Amniotic stem cell (primary cell): ENCODE results near the gene POLR2J.
"Not testable (repeated sequence)": the region's sequence is repeated elsewhere in the genome, so short reads cannot be mapped to it uniquely, and the experiment has no call there.

Source experiments
- DNase-seq: peaks from one replicate; lab custom pipeline; 2025; lab: John Stamatoyannopoulos, UW

POLR2J gene

GRCh38 chr7:102466097-102466496 lies 12.6 kb downstream of the POLR2J start:
- DNase-seq: no peak

DNA sequence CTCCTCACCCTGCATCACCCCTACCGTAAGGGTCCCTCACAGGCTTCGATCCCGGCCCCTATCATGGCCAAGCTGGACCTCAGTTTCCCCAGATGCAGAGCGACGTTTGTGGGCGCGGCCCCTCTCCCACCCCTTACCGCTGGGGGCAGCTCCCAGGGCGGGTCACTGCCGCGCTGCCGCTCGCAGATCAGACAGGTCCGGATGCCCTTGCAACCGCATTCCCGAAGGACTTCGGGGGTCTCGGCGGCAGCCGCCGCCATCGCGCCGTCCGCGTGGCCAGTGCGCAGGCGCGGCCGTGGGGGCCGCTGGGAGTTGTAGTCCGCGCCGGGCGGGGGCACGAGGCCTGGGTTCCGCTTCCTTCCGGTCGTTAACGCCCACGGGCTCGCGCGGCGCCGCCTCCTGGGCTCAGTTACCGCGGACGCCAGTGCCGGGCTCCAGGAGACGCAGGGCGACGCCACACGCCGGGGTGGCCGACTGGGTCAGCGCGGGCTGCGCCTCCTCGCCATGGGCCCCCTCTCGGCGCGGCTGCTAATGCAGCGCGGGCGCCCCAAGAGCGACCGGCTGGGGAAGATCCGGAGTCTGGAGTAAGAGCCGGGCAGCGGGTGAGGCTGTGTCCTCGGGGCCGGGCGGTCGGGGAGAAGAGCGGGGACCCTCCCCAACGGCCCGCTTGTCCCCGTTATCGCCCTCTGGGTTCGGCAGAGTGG lies 14.0 kb downstream of the POLR2J start, which contains the start of the genes ALKBH4 and LRWD1:
Gene ALKBH4, minus strand, starts transcription at position 287 of the 704 bp plus-strand sequence. Its CDS starts 27 bp downstream, at position 260.
Gene LRWD1, plus strand, starts transcription at position 408 of the 704 bp plus-strand sequence. Its CDS starts 97 bp downstream, at position 505.
- DNase-seq: peak; percentile 78

- no peak for DNase-seq
Observed at GRCh38 chr7:102463841-102464576, 14.7 kb downstream of the POLR2J start.

DNA sequence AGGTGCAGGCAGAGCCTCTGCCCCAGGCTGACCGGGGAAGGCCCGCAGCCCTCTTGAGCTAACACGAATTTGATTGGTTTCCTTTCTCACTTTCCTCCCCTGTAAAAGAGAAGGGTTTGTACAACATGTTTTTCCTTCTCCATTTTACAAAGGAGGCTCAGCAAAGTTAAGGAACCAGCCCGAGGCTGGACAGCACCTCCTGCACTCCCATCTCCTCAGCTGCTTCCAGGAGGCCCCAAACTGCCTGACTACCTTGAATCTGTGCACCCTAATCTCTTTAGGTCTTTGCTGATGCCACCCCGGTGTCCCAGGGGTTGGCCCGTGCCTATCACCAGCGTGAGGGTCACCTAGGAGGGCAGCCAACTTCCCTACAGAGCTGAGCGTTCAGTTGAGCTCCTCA lies 18.3 kb downstream of the POLR2J start:
- DNase-seq: no peak

- DNase-seq: no peak
Observed at GRCh38 chr7:102459221-102459844, 19.4 kb downstream of the POLR2J start.

- DNase-seq: no peak
Observed at GRCh38 chr7:102457352-102457924, 21.3 kb downstream of the POLR2J start.

DNA sequence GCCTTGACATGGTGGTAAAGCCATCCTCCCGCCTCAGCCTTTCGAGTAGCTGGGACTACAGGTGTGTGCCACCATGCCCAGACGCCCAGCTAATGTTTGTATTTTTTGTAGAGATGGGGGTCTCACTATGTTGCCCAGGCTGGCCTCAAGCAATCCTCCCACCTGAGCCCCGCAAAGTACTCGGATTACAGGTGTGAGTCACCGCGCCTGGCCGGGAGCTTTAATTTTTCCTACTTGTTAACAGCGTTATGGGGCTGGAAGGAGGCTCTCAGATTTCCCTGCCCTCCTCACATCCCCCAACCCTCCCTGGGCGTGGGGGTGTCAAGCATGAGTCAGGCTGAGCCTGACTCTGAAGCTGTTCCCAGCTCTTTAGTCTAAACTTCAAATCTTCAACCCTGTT lies 22.4 kb downstream of the POLR2J start:
- no peak for DNase-seq

- DNase-seq: no peak
Observed at GRCh38 chr7:102455596-102455995, 23.1 kb downstream of the POLR2J start.

- not testable (repeated sequence) for DNase-seq
Observed at GRCh38 chr7:102454932-102455331, 23.8 kb downstream of the POLR2J start.

GRCh38 chr7:102454468-102454867 lies 24.3 kb downstream of the POLR2J start:
- DNase-seq: no peak

GRCh38 chr7:102453319-102453718 lies 25.4 kb downstream of the POLR2J start:
- no peak for DNase-seq

DNA sequence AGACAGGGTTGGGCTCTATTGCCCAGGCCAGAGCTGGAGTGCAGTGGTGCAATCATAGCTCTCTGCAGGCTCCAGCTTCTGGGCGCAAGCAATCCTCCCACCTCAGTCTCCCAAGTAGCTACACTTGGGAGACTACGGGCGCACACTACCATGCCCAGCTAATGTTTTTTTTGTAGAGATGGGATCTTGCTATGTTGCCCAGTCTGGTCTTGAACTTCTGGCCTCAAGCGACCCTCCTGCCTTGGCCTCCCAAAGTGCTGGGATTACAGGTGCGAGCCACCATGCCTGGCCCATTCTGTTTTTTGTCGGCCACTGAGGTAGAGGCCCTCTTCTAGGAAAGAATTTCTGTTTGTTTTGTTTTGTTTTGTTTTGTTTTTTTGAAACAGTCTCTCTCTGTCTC lies 26.3 kb downstream of the POLR2J start:
- no peak for DNase-seq

- no peak for DNase-seq
Observed at GRCh38 chr7:102451371-102452054, 27.2 kb downstream of the POLR2J start.

DNA sequence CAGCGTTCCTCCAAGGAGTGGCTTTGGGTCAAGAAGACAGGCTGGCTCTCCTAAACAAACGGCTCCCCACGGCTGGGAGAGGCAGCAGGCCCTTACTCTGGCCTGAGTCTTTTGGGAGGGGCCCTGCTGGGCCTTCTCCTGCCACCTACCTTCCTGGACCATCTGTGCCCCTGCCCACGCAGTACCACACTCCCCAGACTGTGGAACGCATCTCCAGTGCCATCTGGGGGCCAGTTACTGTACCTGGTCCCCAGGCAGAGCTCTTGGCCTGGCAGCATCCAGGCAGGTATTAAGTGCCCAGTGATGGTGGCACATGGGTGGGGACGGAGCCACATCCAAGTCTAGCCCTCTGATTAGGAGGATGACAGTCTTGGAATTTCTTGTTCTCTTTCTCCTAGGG lies 28.5 kb downstream of the POLR2J start:
- DNase-seq: no peak

GRCh38 chr7:102449136-102449535 lies 29.6 kb downstream of the POLR2J start:
- DNase-seq: no peak

DNA sequence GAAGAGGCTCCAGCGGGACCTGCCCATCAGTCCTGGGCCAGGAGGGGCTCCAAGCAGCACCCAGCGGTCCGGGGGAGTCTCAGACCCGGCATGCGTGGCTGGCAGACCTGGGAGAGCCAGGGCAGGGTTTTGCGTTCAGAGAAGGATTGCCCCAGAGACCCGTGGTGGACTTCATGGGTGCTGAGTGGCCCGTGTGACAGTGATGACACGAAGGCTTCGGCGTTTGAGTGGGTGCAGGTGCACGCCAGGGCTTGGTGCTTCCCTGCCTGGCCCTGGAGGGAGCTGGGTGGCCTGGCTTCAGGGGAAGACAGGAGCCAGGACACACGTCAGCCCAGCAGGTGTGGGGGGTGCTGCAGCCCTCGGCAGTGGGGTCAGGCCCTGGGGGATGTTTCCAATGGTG lies 31.4 kb downstream of the POLR2J start:
- no peak for DNase-seq

DNA sequence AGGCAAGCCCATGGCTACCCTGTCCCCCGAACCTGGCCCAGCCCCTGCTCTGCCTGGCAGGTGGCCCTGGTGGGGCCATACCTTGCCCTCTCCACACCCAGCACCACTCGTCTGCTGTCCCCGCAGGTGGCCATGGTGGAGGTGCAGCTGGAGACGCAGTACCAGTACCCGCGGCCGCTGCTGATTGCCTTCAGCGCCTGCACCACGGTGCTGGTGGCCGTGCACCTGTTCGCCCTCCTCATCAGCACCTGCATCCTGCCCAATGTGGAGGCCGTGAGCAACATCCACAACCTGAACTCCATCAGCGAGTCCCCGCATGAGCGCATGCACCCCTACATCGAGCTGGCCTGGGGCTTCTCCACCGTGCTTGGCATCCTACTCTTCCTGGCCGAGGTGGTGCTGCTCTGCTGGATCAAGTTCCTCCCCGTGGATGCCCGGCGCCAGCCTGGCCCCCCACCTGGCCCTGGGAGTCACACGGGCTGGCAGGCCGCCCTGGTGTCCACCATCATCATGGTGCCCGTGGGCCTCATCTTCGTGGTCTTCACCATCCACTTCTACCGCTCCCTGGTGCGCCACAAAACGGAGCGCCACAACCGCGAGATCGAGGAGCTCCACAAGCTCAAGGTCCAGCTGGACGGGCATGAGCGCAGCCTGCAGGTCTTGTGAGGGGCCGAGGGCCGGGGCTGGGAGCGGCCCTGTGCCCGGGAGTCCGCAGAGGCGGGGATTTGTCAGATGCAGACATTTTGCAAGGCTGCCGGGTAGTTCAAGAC lies 32.1 kb downstream of the POLR2J start:
- no peak for DNase-seq

DNA sequence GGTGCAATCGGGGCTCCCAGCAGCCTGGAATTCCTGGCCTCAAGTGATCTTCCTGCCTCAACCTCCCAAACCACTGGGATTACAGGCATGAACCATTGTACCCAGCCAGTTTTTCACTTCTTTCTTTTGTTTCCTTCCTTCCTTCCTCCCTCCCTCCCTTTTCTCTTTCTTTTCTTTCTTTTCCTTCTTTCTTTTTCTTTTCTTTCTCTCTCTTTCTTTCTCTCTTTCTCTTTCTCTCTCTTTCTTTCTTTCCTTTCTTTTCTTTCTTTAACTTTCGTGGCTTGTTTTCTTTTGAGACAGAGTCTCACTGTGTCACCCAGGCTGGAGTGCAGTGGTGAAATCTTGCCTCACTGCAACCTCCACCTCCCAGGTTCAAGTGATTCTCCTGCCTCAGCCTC lies 33.0 kb downstream of the POLR2J start:
- DNase-seq: no peak

- no peak for DNase-seq
Observed at GRCh38 chr7:102444961-102445673, 33.6 kb downstream of the POLR2J start.

DNA sequence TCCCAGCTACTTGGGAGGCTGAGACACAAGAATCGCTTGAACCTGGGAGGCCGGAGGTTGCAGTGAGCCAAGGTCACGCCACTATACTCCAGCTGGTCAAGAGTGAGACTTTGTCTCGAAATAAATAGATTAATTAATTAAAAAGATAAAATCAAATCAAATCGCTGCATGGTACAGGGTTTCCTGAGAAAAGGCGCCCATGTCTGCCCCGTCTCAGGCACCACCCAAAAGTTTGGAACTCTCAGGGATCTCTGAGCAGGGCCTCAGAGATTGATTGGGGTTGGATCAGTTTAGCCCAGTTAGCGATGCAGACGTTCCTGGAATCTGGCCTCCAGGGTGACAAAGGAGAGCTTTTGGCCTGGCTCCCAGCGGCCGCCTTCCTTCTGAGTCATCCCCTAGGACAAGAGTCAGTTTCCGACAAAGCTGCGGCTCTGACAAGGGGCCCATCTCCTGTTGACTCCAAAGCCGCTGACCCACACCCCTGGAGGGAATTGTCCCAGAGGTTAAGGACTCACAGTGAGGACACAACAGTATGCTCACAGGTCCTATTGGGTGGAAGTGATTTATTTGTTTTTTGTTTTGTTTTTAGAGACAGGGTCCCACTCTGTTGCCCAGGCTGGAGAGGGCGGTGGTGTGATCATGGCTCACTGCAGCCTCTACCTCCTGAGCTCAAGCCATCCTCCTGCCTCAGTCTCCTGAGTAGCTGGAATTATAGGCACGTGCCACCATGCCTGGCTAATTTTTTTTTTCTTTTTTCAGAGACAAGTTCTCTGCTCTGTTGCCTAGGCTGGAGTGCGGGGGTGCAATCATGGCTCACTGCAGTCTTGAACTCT lies 38.5 kb downstream of the POLR2J start:
- DNase-seq: peak; percentile 70
